ENCODE measurements around the gene MTHFD1L.

MTHFD1L gene

GRCh38 chr6:150929416-150929815, 63.9 kb downstream of the MTHFD1L start:
- no peak for TF ChIP-seq CTCF (IDR thresholded peaks at IDR 0.05; ENCODE audit: borderline replicate concordance, control extremely low read depth, extremely low read depth, insufficient read depth, missing control alignments)

GRCh38 chr6:150930841-150931240, 65.3 kb downstream of the MTHFD1L start:
- in situ Hi-C loops (cut with MboI; ENCODE audit: low sequenced_read_pairs, unreplicated experiment) = no loop called here
- no peak for TF ChIP-seq CTCF (IDR thresholded peaks at IDR 0.05; ENCODE audit: borderline replicate concordance, control extremely low read depth, extremely low read depth, insufficient read depth, missing control alignments)
- no peak for DNase-seq (ENCODE audit: low spot score)

More at GRCh38 chr6:150929416-150929815, 63.9 kb downstream of the MTHFD1L start:
- no peak for DNase-seq (ENCODE audit: low spot score)
- in situ Hi-C loops (cut with MboI; ENCODE audit: low sequenced_read_pairs, unreplicated experiment) = no loop called here

GRCh38 chr6:150931405-150931804, 65.9 kb downstream of the MTHFD1L start:
- no peak for TF ChIP-seq CTCF (IDR thresholded peaks at IDR 0.05; ENCODE audit: borderline replicate concordance, control extremely low read depth, extremely low read depth, insufficient read depth, missing control alignments)
- in situ Hi-C loops (cut with MboI; ENCODE audit: low sequenced_read_pairs, unreplicated experiment) = no loop called here
- no peak for DNase-seq (ENCODE audit: low spot score)

GRCh38 chr6:150932996-150933395, 67.5 kb downstream of the MTHFD1L start:
- no peak for TF ChIP-seq CTCF (IDR thresholded peaks at IDR 0.05; ENCODE audit: borderline replicate concordance, control extremely low read depth, extremely low read depth, insufficient read depth, missing control alignments)
- in situ Hi-C loops (cut with MboI; ENCODE audit: low sequenced_read_pairs, unreplicated experiment) = no loop called here
- no peak for DNase-seq (ENCODE audit: low spot score)

GRCh38 chr6:150934380-150934779, 68.9 kb downstream of the MTHFD1L start:
- in situ Hi-C loops (cut with MboI; ENCODE audit: low sequenced_read_pairs, unreplicated experiment) = no loop called here
- no peak for TF ChIP-seq CTCF (IDR thresholded peaks at IDR 0.05; ENCODE audit: borderline replicate concordance, control extremely low read depth, extremely low read depth, insufficient read depth, missing control alignments)
- no peak for DNase-seq (ENCODE audit: low spot score)

GRCh38 chr6:150936021-150936555, 70.6 kb downstream of the MTHFD1L start:
- no peak for TF ChIP-seq CTCF (IDR thresholded peaks at IDR 0.05; ENCODE audit: borderline replicate concordance, control extremely low read depth, extremely low read depth, insufficient read depth, missing control alignments)
- in situ Hi-C loops (cut with MboI; ENCODE audit: low sequenced_read_pairs, unreplicated experiment) = no loop called here
- DNase-seq (ENCODE audit: low spot score) = no peak

All from GM13976 (cell line).